GM12891 (cell line): ENCODE data around the gene TMCC3.

Experiments
- PAX5 ChIP-seq: IDR thresholded peaks from 2 replicates; pipeline ENCODE4 v1.6.1; 2011; ENCODE audit warnings: low read length, moderate library complexity, mild to moderate bottlenecking; ENCODE audit not compliant: insufficient read depth, severe bottlenecking
- POLR2A ChIP-seq: IDR thresholded peaks from 2 replicates; pipeline ENCODE4 v1.6.1; 2011; ENCODE audit warnings: low read depth, low read length, control low read depth
- POLR2AphosphoS5 ChIP-seq: IDR thresholded peaks from 2 replicates; pipeline ENCODE4 v1.6.1; 2011; ENCODE audit warnings: low read depth, low read length, control low read depth
- POU2F2 ChIP-seq: IDR thresholded peaks from 2 replicates; pipeline ENCODE4 v1.6.1; 2011; ENCODE audit warnings: low read depth, mild to moderate bottlenecking, control low read depth, low read length, moderate library complexity
- SPI1 ChIP-seq: IDR thresholded peaks from 2 replicates; pipeline ENCODE4 v1.6.1; 2011; ENCODE audit warnings: low read depth, low read length, control low read depth
- TAF1 ChIP-seq: IDR thresholded peaks from 2 replicates; pipeline ENCODE4 v1.6.1; 2011; ENCODE audit warnings: low read depth, low read length, control low read depth

- no peak for TF ChIP-seq POLR2A
- no peak for TF ChIP-seq TAF1
- TF ChIP-seq POLR2AphosphoS5: no peak
- no peak for TF ChIP-seq SPI1
- no peak for TF ChIP-seq POU2F2
- TF ChIP-seq PAX5: no peak
Measured at GRCh38 chr12:94616203-94616729, 34.1 kb downstream of the TMCC3 start.
